Stomach (tissue), 4 donors: ENCODE results near the gene ZACN.

Experiments
- EP300 ChIP-seq: sonication (generic); formaldehyde crosslinking; IDR thresholded peaks from one replicate; pipeline ENCODE4 v1.6.1; 2017; ENCODE audit warnings: antibody characterized with exemption
- POLR2A ChIP-seq, 4 donors: fragments of 450-650 bp; IDR thresholded peaks; one replicate each; pipeline ENCODE4 v1.6.1; 2016; ENCODE audit warnings: antibody characterized with exemption in 4 of 4, control low read depth in 2 of 4, mild to moderate bottlenecking in 1 of 4, moderate library complexity in 1 of 4
- POLR2AphosphoS5 ChIP-seq, 3 donors: sonication (generic); formaldehyde crosslinking; IDR thresholded peaks; one replicate each; pipeline ENCODE4 v1.6.1; 2016; ENCODE audit warnings: antibody characterized with exemption in 3 of 3

GRCh38 chr17:76119409-76120371 is 40.7 kb downstream of the ZACN start:
- no peak for TF ChIP-seq POLR2AphosphoS5 (IDR thresholded peaks at IDR 0.05)
- no peak for TF ChIP-seq EP300
- TF ChIP-seq POLR2A (IDR thresholded peaks at IDR 0.05): no peak
